Skeletal muscle satellite cell (primary cell): ENCODE data around the gene LRRFIP2.
"Not testable (repeated sequence)": the region's sequence is repeated elsewhere in the genome, so short reads cannot be mapped to it uniquely, and the experiment has no call there.

ENCODE experiments used
- H3K27me3 ChIP-seq: 2 replicates; pipeline ENCODE4 v1.7.0; 2013; ENCODE audit warnings: low read length; ENCODE audit not compliant: control insufficient read depth, insufficient read depth
- H3K36me3 ChIP-seq: 2 replicates; pipeline ENCODE4 v1.7.0; 2013; ENCODE audit warnings: mild to moderate bottlenecking, control low read depth, low read length; ENCODE audit not compliant: insufficient read depth
- H3K4me1 ChIP-seq: 2 replicates; pipeline ENCODE4 v1.7.0; 2013; ENCODE audit warnings: low read length; ENCODE audit not compliant: control insufficient read depth, insufficient read depth
- H3K4me2 ChIP-seq: 2 replicates; pipeline ENCODE4 v1.7.0; 2013; ENCODE audit warnings: mild to moderate bottlenecking, low read length
- H3K4me3 ChIP-seq: 2 replicates; pipeline ENCODE4 v1.7.0; 2013; ENCODE audit warnings: low read length
- H3K9ac ChIP-seq: 2 replicates; pipeline ENCODE4 v1.7.0; 2013; ENCODE audit warnings: mild to moderate bottlenecking, low read depth, low read length, moderate library complexity
- H3K9me3 ChIP-seq: replicated peaks from 2 replicates; pipeline ENCODE4 v1.7.0; 2013; ENCODE audit warnings: mild to moderate bottlenecking, control low read depth, low read length

The LRRFIP2 gene

DNA sequence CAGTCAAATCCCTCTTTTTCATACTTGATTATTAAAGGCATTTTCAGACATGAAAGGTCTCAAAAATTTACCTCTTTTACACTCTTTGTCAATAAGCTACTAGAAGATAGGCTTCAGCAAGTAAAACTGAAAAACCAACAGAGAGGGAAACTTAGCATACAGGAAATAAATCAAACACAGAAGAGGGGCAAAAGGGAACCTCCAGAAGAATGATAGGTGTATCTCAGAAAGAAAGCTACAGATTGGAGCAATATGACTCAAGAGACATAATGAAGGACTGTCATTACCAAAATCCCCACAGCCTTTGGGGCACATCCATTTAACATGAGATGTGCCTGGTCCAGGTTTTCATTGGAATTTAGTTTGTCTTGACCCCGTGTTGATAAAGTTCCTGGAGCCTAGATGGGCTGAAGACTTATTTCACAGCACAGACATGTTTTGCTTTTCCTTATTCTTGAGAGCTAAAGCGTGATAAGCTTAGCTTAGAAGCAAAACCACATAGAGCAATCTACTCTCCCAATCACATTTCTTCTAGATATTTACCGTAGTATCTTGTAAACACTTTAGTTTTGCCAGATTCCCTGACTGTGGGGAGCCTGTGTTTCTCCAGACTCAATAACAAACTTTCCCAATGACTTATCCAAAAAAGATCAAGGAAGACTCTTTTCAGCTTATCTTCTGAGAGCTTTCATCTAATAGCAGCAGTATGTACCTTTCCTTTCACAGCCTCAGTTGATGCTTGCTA, 11.7 kb downstream of the LRRFIP2 start:
- Histone ChIP-seq H3K36me3 (peaks cover 12% of the 10 kb centered on the region), H3K4me3 (no peak overlapping the region), H3K4me1 (peaks cover 12% of the 10 kb centered on the region), H3K27me3 (no peaks in the 10 kb centered on the region), H3K9ac (no peak overlapping the region), H3K9me3 (no peaks in the 10 kb centered on the region), H3K4me2 (no peak overlapping the region)

DNA sequence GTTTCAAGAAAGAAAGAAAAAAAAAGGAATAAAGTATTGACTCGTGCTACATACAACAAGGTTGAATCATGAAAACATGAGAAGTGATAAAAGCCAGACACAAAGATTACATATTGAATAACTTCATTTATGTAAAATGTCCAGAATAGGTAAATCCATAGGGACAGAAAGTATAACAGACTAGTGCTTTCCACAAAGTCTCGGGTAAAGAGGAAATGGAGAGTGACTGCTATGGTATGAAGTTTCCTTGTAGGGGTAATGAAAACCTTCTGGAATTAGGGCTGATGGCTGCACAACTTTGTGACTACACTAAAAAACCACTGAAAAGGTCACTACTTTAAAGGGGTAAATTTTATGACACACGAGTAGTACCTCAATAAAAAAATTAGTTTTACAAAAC, 13.0 kb downstream of the LRRFIP2 start:
- Histone ChIP-seq H3K9me3 (no peaks in the 10 kb centered on the region), H3K4me2 (no peak overlapping the region), H3K9ac (no peak overlapping the region), H3K36me3 (peaks cover 12% of the 10 kb centered on the region), H3K4me1 (peaks cover 12% of the 10 kb centered on the region), H3K4me3 (no peak overlapping the region), H3K27me3 (no peaks in the 10 kb centered on the region)

DNA sequence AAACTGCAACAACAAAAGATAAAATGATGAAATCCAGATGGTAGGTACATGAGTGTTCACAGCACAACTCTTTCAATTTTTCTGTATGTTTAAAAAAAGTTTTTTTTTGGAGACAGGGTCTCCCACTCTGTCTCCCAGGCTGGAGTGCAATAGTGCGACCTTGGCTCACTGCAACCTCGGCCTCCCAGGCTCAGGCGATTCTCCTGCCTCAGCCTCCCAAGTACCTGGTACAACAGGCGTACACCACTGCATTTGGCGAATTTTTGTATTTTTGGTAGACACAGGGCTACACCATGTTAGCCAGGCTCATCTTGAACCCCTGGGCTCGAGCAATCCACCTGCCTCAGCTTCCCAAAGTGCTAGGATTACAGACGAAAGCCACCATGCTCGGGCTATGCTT, 18.6 kb downstream of the LRRFIP2 start:
- Histone ChIP-seq H3K4me2 (no peak overlapping the region), H3K4me3 (no peak overlapping the region), H3K36me3 (peaks cover 8% of the 10 kb centered on the region), H3K9ac (no peak overlapping the region), H3K27me3 (no peaks in the 10 kb centered on the region), H3K9me3 (no peaks in the 10 kb centered on the region), H3K4me1 (no peaks in the 10 kb centered on the region)

DNA sequence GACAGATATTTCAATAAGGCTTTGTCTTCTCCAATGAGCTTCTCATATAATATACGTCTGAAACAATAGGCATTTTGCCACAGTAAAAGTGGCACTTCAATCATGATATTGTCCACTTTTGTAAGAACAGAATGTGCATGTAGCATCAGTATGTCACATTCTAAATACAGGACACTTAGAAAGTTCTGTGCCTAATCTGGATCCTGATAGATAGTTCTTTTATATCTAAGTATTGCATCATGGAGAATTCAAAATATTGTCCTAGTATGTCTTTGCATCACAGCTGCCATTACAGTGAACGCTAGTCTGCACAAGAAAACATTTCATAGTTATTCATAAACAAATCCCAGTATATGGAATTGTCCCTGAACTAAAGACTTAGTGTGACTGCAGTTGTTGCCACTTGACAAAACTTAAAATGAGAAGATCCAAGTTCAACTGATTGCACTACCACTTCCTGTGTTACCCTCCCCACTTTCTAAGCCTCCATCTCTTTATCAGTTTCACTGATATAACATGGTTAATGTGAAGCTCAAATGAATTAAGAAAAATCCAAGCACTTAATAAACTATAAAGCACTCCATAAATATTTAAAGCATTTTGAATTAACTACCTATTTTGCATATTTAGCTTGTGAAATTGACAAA, 19.6 kb downstream of the LRRFIP2 start:
- Histone ChIP-seq H3K9me3 (no peaks in the 10 kb centered on the region), H3K4me2 (no peak overlapping the region), H3K27me3 (no peaks in the 10 kb centered on the region), H3K4me1 (no peaks in the 10 kb centered on the region), H3K36me3 (peaks cover 5% of the 10 kb centered on the region), H3K4me3 (no peak overlapping the region), H3K9ac (no peak overlapping the region)

DNA sequence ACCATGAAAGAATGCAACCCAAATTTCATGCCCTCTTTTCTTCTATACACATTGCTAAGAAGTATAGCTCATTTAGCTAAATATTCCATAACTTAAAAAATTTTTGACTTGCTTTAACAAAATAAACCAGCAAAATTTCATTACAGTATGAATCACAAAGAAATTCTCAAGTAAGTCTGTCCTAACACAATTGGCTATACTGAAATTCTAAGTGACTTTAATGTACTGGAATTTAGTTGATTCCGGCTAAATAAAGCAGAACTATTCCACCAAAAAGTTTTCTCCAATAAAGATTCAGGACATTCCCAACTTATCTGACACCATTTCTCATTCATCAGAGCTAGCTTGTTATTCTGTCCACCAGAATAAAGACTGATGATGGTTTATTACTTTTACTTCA, 23.8 kb downstream of the LRRFIP2 start:
- Histone ChIP-seq H3K27me3 (no peaks in the 10 kb centered on the region), H3K36me3 (peaks cover 18% of the 10 kb centered on the region), H3K4me3 (no peak overlapping the region), H3K4me1 (no peaks in the 10 kb centered on the region), H3K4me2 (no peak overlapping the region), H3K9ac (no peak overlapping the region), H3K9me3 (no peaks in the 10 kb centered on the region)

DNA sequence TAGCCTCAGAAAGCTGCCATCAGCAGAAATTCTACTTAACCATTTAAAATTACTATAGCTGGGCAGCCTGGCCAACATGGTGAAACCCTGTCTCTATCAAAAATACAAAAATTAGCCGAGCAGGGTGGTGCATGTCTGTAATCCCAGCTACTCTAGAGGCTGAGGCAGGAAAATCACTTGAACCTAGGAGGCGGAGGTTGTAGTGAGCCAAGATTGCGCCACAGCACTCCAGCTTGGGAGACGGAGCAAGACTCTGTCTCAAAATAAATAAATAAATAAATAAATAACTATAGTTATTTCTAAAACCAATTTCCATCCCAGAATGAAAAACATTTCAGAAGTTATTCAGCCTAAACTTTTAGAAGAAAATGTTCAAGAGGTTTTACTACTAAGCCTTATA, 25.1 kb downstream of the LRRFIP2 start:
- Histone ChIP-seq H3K4me3 (no peak overlapping the region), H3K4me1 (no peaks in the 10 kb centered on the region)

DNA sequence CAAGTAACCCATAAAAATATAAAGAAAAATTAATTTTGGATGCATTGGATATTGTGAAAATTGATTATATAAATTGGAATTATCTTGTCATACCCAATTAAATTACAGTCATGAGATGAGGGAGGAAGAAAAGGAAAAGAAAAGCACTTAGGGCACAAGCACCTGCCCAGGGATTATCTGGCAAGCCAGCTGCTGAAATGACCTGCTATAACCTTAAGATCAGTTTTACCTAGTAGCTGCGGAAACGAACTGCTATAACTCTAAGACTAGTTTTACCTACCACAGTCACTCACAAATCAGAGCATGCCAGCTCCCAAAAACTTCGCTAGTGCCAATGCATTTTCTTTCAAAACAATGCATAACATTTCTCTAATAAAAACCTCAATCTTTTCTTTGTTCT, 26.2 kb downstream of the LRRFIP2 start:
- H3K9me3 ChIP-seq, result no peaks in the 10 kb centered on the region
- H3K4me2 ChIP-seq, result no peak overlapping the region
- H3K27me3 ChIP-seq, result no peaks in the 10 kb centered on the region
- H3K36me3 ChIP-seq, result peaks cover 23% of the 10 kb centered on the region
- H3K9ac ChIP-seq, result no peak overlapping the region
- no peak overlapping the region for H3K4me3 ChIP-seq
- no peaks in the 10 kb centered on the region for H3K4me1 ChIP-seq

More for the DNA sequence above, 25.1 kb downstream of the LRRFIP2 start:
- H3K27me3 ChIP-seq, result no peaks in the 10 kb centered on the region
- H3K4me2 ChIP-seq, result no peak overlapping the region
- no peaks in the 10 kb centered on the region for H3K9me3 ChIP-seq
- H3K9ac ChIP-seq, result no peak overlapping the region
- peaks cover 20% of the 10 kb centered on the region for H3K36me3 ChIP-seq

DNA sequence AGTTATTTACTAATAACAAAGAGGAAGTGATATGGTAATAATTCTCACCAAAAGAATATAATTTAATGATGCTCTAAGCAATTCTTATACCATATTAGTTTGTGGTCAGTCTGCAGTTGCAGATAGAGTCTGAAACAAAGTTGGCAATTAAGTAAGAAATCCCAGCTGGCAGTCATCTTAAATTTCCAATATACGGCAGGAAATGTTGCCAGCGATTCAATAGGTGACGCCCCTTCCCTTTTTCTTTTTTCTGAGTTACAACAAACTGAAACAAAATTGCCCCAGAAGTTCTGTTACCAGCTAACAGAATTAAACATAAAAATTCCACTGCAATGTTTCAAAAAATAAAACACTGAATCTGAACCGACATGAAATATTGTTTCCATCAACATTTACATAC, 26.7 kb downstream of the LRRFIP2 start:
- no peaks in the 10 kb centered on the region for H3K4me1 ChIP-seq

DNA sequence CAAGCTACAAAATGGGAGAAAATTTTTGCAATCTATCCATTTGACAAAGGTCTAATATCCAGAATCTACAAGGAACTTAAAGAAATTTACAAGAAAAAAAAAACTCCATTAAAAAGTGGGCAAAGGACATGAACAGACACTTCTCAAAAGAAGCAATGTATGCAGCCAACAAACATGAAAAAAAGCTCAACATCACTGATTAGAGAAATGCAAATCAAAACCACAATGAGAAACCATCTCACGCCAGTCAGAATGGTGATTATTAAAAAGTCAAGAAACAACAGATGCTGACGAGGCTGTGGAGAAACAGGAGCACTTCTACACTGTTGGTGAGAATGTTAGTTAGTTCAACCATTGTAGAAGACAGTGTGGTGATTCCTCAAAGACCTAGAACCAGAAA, 27.5 kb downstream of the LRRFIP2 start:
- peaks cover 32% of the 10 kb centered on the region for H3K36me3 ChIP-seq
- H3K4me2 ChIP-seq, H3K4me3 ChIP-seq, H3K27me3 ChIP-seq, H3K9me3 ChIP-seq, H3K4me1 ChIP-seq, H3K9ac ChIP-seq: not testable (repeated sequence)

More for the DNA sequence above, 26.7 kb downstream of the LRRFIP2 start:
- Histone ChIP-seq H3K9ac (no peak overlapping the region), H3K36me3 (peaks cover 29% of the 10 kb centered on the region), H3K4me3 (no peak overlapping the region), H3K27me3 (no peaks in the 10 kb centered on the region), H3K4me2 (no peak overlapping the region), H3K9me3 (no peaks in the 10 kb centered on the region)

DNA sequence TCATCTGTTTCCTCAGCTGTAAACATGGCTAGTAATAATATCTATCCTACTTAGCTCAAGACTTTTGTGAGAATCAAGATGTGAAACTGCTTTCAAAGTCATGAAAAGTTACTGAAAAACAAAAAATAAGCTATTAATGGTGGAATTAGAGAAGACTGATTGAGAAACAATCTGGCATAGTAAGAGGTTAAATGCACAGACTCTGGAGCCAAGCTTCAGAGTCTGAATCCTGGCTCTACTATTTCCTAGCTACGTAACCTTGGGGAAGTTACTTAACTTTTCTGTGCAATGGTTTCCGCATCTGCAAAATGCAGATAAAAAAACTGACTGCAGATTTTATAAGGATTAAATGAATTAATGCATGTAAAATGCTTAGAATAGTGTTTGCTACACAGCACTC, 28.8 kb downstream of the LRRFIP2 start:
- Histone ChIP-seq H3K27me3 (no peaks in the 10 kb centered on the region), H3K9ac (no peak overlapping the region), H3K4me1 (no peaks in the 10 kb centered on the region), H3K9me3 (no peaks in the 10 kb centered on the region), H3K4me3 (no peak overlapping the region), H3K36me3 (peaks cover 40% of the 10 kb centered on the region), H3K4me2 (no peak overlapping the region)

DNA sequence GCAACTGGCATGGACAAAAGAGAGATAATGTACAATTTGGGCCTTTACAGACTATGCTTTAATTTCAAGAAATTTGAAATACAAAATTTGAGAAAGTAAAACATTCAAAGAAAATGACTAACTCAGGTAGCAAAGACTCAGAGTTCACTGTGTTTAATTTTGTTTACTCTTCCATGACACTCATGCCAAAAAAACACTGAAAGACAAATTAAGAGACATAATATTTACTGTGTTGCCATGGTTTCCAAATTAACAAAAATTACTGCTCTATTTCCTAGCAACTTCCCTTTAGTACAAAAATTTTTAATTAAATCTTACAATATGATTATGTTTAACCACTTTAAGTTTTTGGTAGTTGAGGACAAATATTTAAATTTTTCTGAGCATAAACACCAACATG, 29.6 kb downstream of the LRRFIP2 start:
- Histone ChIP-seq H3K4me2 (no peak overlapping the region), H3K9me3 (no peaks in the 10 kb centered on the region), H3K4me3 (no peak overlapping the region), H3K4me1 (no peaks in the 10 kb centered on the region), H3K36me3 (peaks cover 40% of the 10 kb centered on the region), H3K9ac (no peak overlapping the region), H3K27me3 (no peaks in the 10 kb centered on the region)

DNA sequence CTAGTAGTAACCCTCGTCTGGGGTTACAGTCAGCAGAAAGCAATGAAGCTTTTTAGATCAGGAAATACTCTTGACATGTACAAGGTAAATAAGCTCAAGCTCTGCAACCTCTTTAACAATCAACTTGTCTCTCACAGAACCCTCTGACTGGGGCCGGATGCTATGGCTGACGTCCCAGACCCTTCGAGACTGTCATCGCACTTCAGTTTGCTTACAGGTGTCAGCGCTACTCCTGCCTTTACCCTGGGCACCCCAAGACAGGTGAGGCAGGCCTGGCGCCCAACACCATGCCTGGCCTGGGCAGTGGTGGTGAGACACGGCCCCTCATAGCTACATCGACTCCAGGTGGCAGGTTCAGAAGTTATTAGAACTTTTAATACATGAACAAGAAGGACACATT, 30.6 kb downstream of the LRRFIP2 start:
- Histone ChIP-seq H3K9me3 (no peaks in the 10 kb centered on the region), H3K36me3 (peaks cover 40% of the 10 kb centered on the region), H3K4me2 (no peak overlapping the region), H3K4me1 (no peaks in the 10 kb centered on the region), H3K4me3 (no peak overlapping the region), H3K27me3 (no peaks in the 10 kb centered on the region), H3K9ac (no peak overlapping the region)
